ENCODE results near the gene MICU1. TPM values are rescaled to one million over a fixed set of nuclear protein-coding genes. Genes with fewer than 3 reads are reported as not detected.

Gene MICU1
- total and polyA plus RNA-seq, 2 of the 13 experiments (the other 11 are each of a cell fraction or from before 2014, with no cell fraction given), result 32.5 to 56.1 TPM

DNA sequence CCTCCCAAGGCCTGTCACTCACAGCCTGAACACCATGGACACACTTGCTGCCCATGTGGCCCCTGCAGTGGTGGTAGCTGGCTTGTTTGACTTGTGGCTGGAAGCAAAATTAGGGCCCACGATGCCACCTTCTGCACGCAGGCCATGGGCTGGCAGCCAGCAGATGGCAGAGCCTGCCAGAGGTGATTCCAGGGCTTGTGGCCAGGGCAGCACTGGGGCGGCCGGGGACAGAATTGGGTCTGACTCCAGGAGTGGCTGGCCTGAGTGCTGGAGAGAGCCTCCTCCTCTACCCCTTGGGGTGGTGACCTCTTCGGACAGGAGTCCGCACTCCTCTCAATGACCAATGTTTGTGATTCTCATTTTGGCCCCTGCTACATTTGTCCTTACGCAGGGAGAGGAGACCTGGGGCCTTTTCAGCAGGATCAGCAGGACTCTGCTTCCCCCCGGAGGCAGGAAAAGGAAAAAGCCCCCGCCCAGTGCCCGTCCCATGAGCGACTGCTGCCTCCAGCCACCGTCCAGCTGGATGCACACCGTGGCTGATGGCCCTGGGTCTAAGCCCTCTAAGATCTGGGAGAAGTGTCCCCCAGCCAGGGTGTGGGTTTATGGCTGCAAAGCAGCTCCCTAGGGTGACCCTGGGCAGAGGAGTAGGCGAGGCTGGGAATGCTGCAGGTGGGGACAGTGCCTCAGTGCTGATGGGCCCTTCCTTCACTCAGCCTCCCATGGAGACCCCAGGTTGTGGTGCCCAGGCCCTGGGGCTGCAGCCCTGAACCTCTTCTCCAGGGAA, 297.6 kb downstream of the MICU1 start (continued):
- TF ChIP-seq, protein P1, sequence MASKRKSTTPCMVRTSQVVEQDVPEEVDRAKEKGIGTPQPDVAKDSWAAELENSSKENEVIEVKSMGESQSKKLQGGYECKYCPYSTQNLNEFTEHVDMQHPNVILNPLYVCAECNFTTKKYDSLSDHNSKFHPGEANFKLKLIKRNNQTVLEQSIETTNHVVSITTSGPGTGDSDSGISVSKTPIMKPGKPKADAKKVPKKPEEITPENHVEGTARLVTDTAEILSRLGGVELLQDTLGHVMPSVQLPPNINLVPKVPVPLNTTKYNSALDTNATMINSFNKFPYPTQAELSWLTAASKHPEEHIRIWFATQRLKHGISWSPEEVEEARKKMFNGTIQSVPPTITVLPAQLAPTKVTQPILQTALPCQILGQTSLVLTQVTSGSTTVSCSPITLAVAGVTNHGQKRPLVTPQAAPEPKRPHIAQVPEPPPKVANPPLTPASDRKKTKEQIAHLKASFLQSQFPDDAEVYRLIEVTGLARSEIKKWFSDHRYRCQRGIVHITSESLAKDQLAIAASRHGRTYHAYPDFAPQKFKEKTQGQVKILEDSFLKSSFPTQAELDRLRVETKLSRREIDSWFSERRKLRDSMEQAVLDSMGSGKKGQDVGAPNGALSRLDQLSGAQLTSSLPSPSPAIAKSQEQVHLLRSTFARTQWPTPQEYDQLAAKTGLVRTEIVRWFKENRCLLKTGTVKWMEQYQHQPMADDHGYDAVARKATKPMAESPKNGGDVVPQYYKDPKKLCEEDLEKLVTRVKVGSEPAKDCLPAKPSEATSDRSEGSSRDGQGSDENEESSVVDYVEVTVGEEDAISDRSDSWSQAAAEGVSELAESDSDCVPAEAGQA (IDR thresholded peaks at IDR 0.05; ENCODE audit: low read depth), result no peak
- TF ChIP-seq, protein P1 (CRISPR knock-in tag; IDR thresholded peaks at IDR 0.05; ENCODE audit: borderline replicate concordance), result no peak
- peak; percentile 32; the same call in 1 of the 2 replicates for TF ChIP-seq ZNF747 (CRISPR knock-in tag; IDR thresholded peaks at IDR 0.05; ENCODE audit: borderline replicate concordance)
- no peak for TF ChIP-seq ZNF20 (CRISPR knock-in tag; IDR thresholded peaks at IDR 0.05)
- TF ChIP-seq SP5 (CRISPR knock-in tag; IDR thresholded peaks at IDR 0.05; ENCODE audit: borderline replicate concordance, low read depth), result 0 out of 2 replicates have a peak, but pooled peaks have one; percentile 6
- TF ChIP-seq, protein P2, sequence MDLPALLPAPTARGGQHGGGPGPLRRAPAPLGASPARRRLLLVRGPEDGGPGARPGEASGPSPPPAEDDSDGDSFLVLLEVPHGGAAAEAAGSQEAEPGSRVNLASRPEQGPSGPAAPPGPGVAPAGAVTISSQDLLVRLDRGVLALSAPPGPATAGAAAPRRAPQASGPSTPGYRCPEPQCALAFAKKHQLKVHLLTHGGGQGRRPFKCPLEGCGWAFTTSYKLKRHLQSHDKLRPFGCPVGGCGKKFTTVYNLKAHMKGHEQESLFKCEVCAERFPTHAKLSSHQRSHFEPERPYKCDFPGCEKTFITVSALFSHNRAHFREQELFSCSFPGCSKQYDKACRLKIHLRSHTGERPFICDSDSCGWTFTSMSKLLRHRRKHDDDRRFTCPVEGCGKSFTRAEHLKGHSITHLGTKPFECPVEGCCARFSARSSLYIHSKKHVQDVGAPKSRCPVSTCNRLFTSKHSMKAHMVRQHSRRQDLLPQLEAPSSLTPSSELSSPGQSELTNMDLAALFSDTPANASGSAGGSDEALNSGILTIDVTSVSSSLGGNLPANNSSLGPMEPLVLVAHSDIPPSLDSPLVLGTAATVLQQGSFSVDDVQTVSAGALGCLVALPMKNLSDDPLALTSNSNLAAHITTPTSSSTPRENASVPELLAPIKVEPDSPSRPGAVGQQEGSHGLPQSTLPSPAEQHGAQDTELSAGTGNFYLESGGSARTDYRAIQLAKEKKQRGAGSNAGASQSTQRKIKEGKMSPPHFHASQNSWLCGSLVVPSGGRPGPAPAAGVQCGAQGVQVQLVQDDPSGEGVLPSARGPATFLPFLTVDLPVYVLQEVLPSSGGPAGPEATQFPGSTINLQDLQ (CRISPR knock-in tag; IDR thresholded peaks at IDR 0.05), result 0 out of 2 replicates have a peak, but pooled peaks have one; percentile 37
- peak; percentile 0; the same call in 1 of the 2 replicates for TF ChIP-seq GATAD1 (CRISPR knock-in tag; IDR thresholded peaks at IDR 0.05)
- TF ChIP-seq ZNF572 (CRISPR knock-in tag; IDR thresholded peaks at IDR 0.05), result peak; percentile 89; the same call in 1 of the 2 replicates
- peak; percentile 46 for TF ChIP-seq XRCC5 (optimal IDR thresholded peaks at IDR 0.05; ENCODE audit: low read length)
- TF ChIP-seq ZNF354B (CRISPR knock-in tag; IDR thresholded peaks at IDR 0.05), result no peak
- TF ChIP-seq, protein P3, sequence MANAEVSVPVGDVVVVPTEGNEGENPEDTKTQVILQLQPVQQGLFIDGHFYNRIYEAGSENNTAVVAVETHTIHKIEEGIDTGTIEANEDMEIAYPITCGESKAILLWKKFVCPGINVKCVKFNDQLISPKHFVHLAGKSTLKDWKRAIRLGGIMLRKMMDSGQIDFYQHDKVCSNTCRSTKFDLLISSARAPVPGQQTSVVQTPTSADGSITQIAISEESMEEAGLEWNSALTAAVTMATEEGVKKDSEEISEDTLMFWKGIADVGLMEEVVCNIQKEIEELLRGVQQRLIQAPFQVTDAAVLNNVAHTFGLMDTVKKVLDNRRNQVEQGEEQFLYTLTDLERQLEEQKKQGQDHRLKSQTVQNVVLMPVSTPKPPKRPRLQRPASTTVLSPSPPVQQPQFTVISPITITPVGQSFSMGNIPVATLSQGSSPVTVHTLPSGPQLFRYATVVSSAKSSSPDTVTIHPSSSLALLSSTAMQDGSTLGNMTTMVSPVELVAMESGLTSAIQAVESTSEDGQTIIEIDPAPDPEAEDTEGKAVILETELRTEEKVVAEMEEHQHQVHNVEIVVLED (CRISPR knock-in tag; IDR thresholded peaks at IDR 0.05; ENCODE audit: borderline replicate concordance), result 0 out of 2 replicates have a peak, but pooled peaks have one; percentile 48
- TF ChIP-seq ZNF205 (CRISPR knock-in tag; IDR thresholded peaks at IDR 0.05), result no peak
- TF ChIP-seq ZSCAN20 (CRISPR knock-in tag; IDR thresholded peaks at IDR 0.05; ENCODE audit: borderline replicate concordance), result no peak
- TF ChIP-seq ZNF160 (CRISPR knock-in tag; IDR thresholded peaks at IDR 0.05), result 0 out of 2 replicates have a peak, but pooled peaks have one; percentile 30
- TF ChIP-seq, protein P4, sequence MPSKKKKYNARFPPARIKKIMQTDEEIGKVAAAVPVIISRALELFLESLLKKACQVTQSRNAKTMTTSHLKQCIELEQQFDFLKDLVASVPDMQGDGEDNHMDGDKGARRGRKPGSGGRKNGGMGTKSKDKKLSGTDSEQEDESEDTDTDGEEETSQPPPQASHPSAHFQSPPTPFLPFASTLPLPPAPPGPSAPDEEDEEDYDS (CRISPR knock-in tag; IDR thresholded peaks at IDR 0.05), result 0 out of 2 replicates have a peak, but pooled peaks have one; percentile 30
- 0 out of 2 replicates have a peak, but pooled peaks have one; percentile 71 for TF ChIP-seq ZNF136 (CRISPR knock-in tag; IDR thresholded peaks at IDR 0.05; ENCODE audit: low read depth)
- TF ChIP-seq AHR (CRISPR knock-in tag; IDR thresholded peaks at IDR 0.05), result no peak
- 0 out of 2 replicates have a peak, but pooled peaks have one; percentile 17 for TF ChIP-seq ZNF33B (CRISPR knock-in tag; IDR thresholded peaks at IDR 0.05)

Data from HepG2 (cell line).